Naive thymus-derived CD8-positive, alpha-beta T cell (primary cell): ENCODE data around the gene NSFL1C. TPM values are rescaled to one million over a fixed set of nuclear protein-coding genes. Genes with fewer than 3 reads are reported as not detected.

Experiments used
- ATAC-seq, 2 donors: fragments of 150-1000 bp; cut with Tn5 transposase in 1 of 2; sonication (Bioruptor Pico), chemical (Tn5 transposase) in 1 of 2; 1 replicate in 1 of 2; 2 replicates in 1 of 2; pipeline ENCODE4 v1.10.0; 2021; ENCODE audit warnings: mild to moderate bottlenecking in 2 of 2, moderate library complexity in 2 of 2
- POLR2A ChIA-PET: fragments of 350-600 bp; sonication (Branson Sonifier 250); formaldehyde crosslinking; loops from one replicate; lab custom pipeline; 2021; ENCODE audit warnings: antibody characterized with exemption; lab: Charles Lee
- DNase-seq, 10 donors: peaks; one replicate each; pipeline versions ENCODE4 v3.0.0 to v3.0.0-alpha.2; 2020 to 2022
- H3K27ac Mint-ChIP-seq, 10 donors: one replicate each; pipeline ENCODE4 v1.8.0; 2020 to 2022; ENCODE audit warnings: mild to moderate bottlenecking in 10 of 10, mixed read lengths in 10 of 10, moderate library complexity in 4 of 10, inconsistent platforms in 1 of 10
- H3K27me3 Mint-ChIP-seq, 5 donors: one replicate each; pipeline ENCODE4 v1.8.0; 2021 to 2022; ENCODE audit warnings: mixed read lengths in 5 of 5
- H3K36me3 Mint-ChIP-seq, 3 donors: one replicate each; pipeline ENCODE4 v1.8.0; 2020 to 2022; ENCODE audit warnings: mixed read lengths in 3 of 3, mild to moderate bottlenecking in 2 of 3, inconsistent platforms in 1 of 3
- H3K4me1 Mint-ChIP-seq, 4 donors: one replicate each; pipeline ENCODE4 v1.8.0; 2021 to 2022; ENCODE audit warnings: mixed read lengths in 4 of 4
- H3K4me3 Mint-ChIP-seq, 10 donors: one replicate each; pipeline ENCODE4 v1.8.0; 2020 to 2022; ENCODE audit warnings: mild to moderate bottlenecking in 10 of 10, mixed read lengths in 10 of 10, moderate library complexity in 6 of 10, inconsistent platforms in 1 of 10
- H3K9me3 Mint-ChIP-seq, 9 donors: one replicate each; pipeline ENCODE4 v1.8.0; 2020 to 2022; ENCODE audit warnings: mixed read lengths in 9 of 9, mild to moderate bottlenecking in 3 of 9, inconsistent platforms in 1 of 9, moderate library complexity in 1 of 9
- polyA plus RNA-seq, 3 donors: library from polyadenylated mRNA; unstranded; fragments of 300-500 nt; fragmentation: Illumina TruSeq; gene quantifications; one replicate each; pipeline ENCODE4 v1.2.3, GENCODE V29; 2021
- total RNA-seq, 8 experiments: library from RNA in 2 of 8; stranded (reverse) in 2 of 8; gene quantifications; one replicate each; pipeline ENCODE4 v1.2.3 and lab custom pipeline; 2021 to 2026

The NSFL1C gene
- total and polyA plus RNA-seq, 5 experiments from 2014 or later = 68.1 to 82.8 (median 72.6) TPM

DNA sequence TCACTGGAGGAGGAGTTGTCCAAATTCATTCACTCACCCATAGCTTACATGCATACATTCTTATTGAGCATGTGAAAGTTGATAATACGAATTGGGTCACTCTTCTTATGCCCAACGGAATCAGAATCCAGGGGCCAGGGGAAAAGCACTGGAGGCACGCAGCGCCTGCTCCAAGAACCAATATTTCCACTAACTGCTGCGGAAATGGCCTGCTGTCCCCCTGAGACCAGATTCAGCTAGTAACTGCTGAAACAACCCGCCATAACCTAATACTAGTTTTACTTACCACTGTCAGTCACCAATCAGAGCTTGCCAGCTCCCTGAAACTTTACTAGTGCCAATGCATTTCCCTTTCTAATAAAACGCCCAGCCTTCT lies 73.2 kb downstream of the NSFL1C start:
- DNase-seq (no peak), ATAC-seq (no peak)
- Mint-ChIP-seq H3K4me1 (peaks cover 28 to 65% (median 60%) of the 10 kb centered on the region in 4 donors), H3K9me3 (peaks cover 0 to 9% (median 2%) of the 10 kb centered on the region in 9 donors), H3K4me3 (peak overlapping the region; percentile 82 to 99 (median 95)), H3K27me3 (peaks cover 0 to 3% (median 0%) of the 10 kb centered on the region in 5 donors), H3K36me3 (peaks cover 0 to 5% (median 0%) of the 10 kb centered on the region in 3 donors), H3K27ac (peak overlapping the region; percentile 80 to 99 (median 97))
- POLR2A ChIA-PET = interaction anchor here (0.8 to 3.8 kb wide), 5 partner anchors 43 to 73 kb away, joined by 3 to 24 read pairs (median 9); partner anchors contain the start of genes NSFL1C and SDCBP2

DNA sequence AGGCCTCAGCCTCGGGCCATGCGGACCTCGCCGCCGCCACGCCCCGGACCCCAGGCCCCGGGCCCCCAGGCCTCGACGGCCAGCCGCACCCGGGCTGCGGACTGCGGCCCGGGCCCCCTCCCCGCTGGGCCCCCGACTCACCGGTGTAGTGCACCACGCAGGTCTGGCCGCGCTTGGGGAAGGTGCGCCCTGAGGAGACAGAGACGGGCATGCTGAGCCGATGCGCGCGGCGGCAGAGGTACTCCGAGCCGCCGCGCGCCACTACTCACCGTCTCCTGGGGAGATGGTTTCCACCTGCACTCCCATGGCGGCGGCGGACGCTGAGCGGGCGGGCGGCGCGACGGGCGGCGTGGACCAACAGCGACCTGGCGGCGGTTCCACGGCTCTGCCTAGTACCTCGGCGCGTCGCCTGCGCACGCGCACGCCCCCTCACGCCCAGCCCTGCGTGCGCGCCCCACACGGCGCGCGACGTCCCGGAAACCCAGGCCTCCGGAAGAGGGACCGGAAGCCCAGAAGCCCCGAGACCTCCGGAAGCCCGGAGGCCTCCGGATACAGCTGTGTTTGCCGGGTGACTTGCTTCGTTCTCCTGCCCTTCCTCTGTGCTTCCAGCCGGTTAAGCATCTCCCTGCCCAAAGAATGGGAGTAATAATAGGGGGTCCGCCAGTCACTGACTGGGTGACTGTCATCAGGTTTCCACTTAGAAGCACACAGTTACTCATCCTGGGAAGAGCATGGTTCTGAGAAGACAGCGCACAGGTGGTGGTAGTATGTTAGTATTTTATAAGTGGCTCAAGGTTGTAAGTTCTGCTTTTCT lies 73.7 kb downstream of the NSFL1C start, which contains the start of gene FKBP1A:
FKBP1A (minus strand) TSS at position 362 of the 814 bp plus-strand sequence; CDS start at position 306, 56 bp downstream.
- H3K4me3 Mint-ChIP-seq = peak within 1 kb of the TSS; percentile 82 to 99 (median 96)
- POLR2A ChIA-PET = interaction anchor here (0.8 to 3.8 kb wide), 6 partner anchors 9 to 74 kb away, joined by 3 to 24 read pairs (median 6); partner anchors contain the start of genes NSFL1C and SDCBP2
- H3K27ac Mint-ChIP-seq = peak within 1 kb of the TSS; percentile 80 to 99 (median 97)
- peaks cover 0 to 3% (median 0%) of the 10 kb centered on the region in 5 donors for H3K27me3 Mint-ChIP-seq
- H3K9me3 Mint-ChIP-seq = peaks cover 0 to 9% (median 2%) of the 10 kb centered on the region in 9 donors
- DNase-seq (peak; percentile 82 to 95 (median 90)), ATAC-seq (peak; percentile 82 to 85)
- H3K36me3 Mint-ChIP-seq = peaks cover 0 to 5% (median 2%) of the 10 kb centered on the region in 3 donors
- peaks cover 31 to 71% (median 66%) of the 10 kb centered on the region in 4 donors for H3K4me1 Mint-ChIP-seq

DNA sequence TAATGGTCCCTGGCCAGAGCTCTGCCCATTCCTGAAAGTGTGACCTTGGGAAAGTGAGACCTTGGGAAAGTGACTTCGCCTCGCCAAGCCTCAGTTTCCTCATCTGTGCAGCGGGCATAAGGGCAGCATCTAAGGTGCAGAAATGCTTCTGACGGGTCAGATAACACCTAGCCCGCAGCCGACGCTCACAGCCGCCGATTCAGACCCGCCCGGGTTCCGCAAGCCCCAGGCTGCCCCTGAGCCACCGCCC lies 74.3 kb downstream of the NSFL1C start:
- DNase-seq (no peak), ATAC-seq (peak; percentile 2 to 7)
- Mint-ChIP-seq H3K36me3 (peaks cover 0 to 5% (median 3%) of the 10 kb centered on the region in 3 donors), H3K27ac (peak overlapping the region; percentile 40 to 97 (median 93)), H3K27me3 (peaks cover 0 to 3% (median 0%) of the 10 kb centered on the region in 5 donors), H3K9me3 (peaks cover 0 to 9% (median 2%) of the 10 kb centered on the region in 9 donors), H3K4me3 (peak overlapping the region; percentile 82 to 95 (median 91)), H3K4me1 (peaks cover 34 to 76% (median 71%) of the 10 kb centered on the region in 4 donors)
- POLR2A ChIA-PET = interaction anchor here (0.6 to 3.8 kb wide), 8 partner anchors 9 to 166 kb away, joined by 3 to 24 read pairs (median 6); partner anchors contain the start of genes NSFL1C and RAD21L1

Other genes with a start within 250 kb of the NSFL1C start
- gene RAD21L1, start 240.8 kb downstream of the NSFL1C start, total RNA-seq = under 1 TPM in 1 of 2 experiments, not detected in 1; 0.49 TPM
- not detected for gene RAD21L1, start 240.8 kb downstream of the NSFL1C start, polyA plus RNA-seq
- gene SNPH, start 200.6 kb downstream of the NSFL1C start, total RNA-seq = 10 to 100 TPM; 25.7 to 26.6 TPM
- gene SNPH, start 200.6 kb downstream of the NSFL1C start, polyA plus RNA-seq = 10 to 100 TPM in 1 of 3 donors, 1 to 10 TPM in 2; 5.2 to 13.5 (median 6.3) TPM
- gene SDCBP2, start 137.7 kb downstream of the NSFL1C start, total RNA-seq = 1 to 10 TPM; 2.7 to 3.3 TPM
- gene SDCBP2, start 137.7 kb downstream of the NSFL1C start, polyA plus RNA-seq = 1 to 10 TPM in 1 of 3 donors, under 1 TPM in 2; 0.81 to 1.5 (median 0.98) TPM
- gene FKBP1A, start 73.8 kb downstream of the NSFL1C start, total RNA-seq = 10 to 100 TPM; 79.0 to 79.4 TPM
- gene FKBP1A, start 73.8 kb downstream of the NSFL1C start, polyA plus RNA-seq = 10 to 100 TPM; 47.2 to 50.4 (median 50.1) TPM
- not detected for gene SIRPB2, start 24.6 kb upstream of the NSFL1C start, total RNA-seq
- gene SIRPB2, start 24.6 kb upstream of the NSFL1C start, polyA plus RNA-seq = not detected
- gene SIRPD, start 90.9 kb upstream of the NSFL1C start, total RNA-seq = under 1 TPM; 0.39 to 0.58 TPM
- under 1 TPM in 2 of 3 donors, not detected in 1; 0.22 to 0.25 TPM for gene SIRPD, start 90.9 kb upstream of the NSFL1C start, polyA plus RNA-seq
- gene SIRPB1, start 153.2 kb upstream of the NSFL1C start, total RNA-seq = 10 to 100 TPM; 13.3 to 14.8 TPM
- 1 to 10 TPM in 2 of 3 donors, under 1 TPM in 1; 0.23 to 6.1 (median 3.3) TPM for gene SIRPB1, start 153.2 kb upstream of the NSFL1C start, polyA plus RNA-seq
- 10 to 100 TPM; 47.5 to 52.2 TPM for gene SIRPG, start 190.9 kb upstream of the NSFL1C start, total RNA-seq
- gene SIRPG, start 190.9 kb upstream of the NSFL1C start, polyA plus RNA-seq = 100 to 1,000 TPM; 165 to 246 (median 187) TPM